Upper lobe of left lung (tissue), 6 donors: ENCODE data around the gene WDR6. TPM values are rescaled to one million over a fixed set of nuclear protein-coding genes. Genes with fewer than 3 reads are reported as not detected.
A peak's percentile ranks its signal among the peaks of the same experiment; 100 is the strongest.

Source experiments
- ATAC-seq, 2 donors: fragments of 200-7000 bp; cut with Tn5 transposase; one replicate each; pipeline ENCODE4 v1.9.1; 2022; ENCODE audit warnings: mild to moderate bottlenecking in 2 of 2, moderate library complexity in 2 of 2; ENCODE audit not compliant: low FRiP score in 2 of 2
- DNase-seq, 2 donors: peaks; one replicate each; pipeline ENCODE4 v3.0.0-alpha.2; 2019 to 2020
- H3K27ac ChIP-seq, 4 donors: fragments of 200-600 bp; sonication (generic); one replicate each; pipeline ENCODE4 v1.5.1; 2016 to 2019
- H3K27me3 ChIP-seq, 4 donors: fragments of 200-600 bp; sonication (generic); one replicate each; pipeline ENCODE4 v1.5.1; 2017 to 2019
- H3K36me3 ChIP-seq, 4 donors: fragments of 200-600 bp; sonication (generic); one replicate each; pipeline ENCODE4 v1.5.1; 2016 to 2019
- H3K4me1 ChIP-seq, 4 donors: fragments of 200-600 bp; sonication (generic); one replicate each; pipeline ENCODE4 v1.5.1; 2018 to 2019
- H3K4me3 ChIP-seq, 4 donors: fragments of 200-600 bp; sonication (generic); one replicate each; pipeline ENCODE4 v1.5.1; 2017 to 2019; ENCODE audit warnings: mild to moderate bottlenecking in 2 of 4, moderate library complexity in 1 of 4
- H3K9me3 ChIP-seq, 4 donors: fragments of 200-600 bp; sonication (generic); one replicate each; pipeline ENCODE4 v1.5.1; 2018 to 2019
- EP300 ChIP-seq, 4 donors: sonication (generic); formaldehyde crosslinking; IDR thresholded peaks; one replicate each; pipeline ENCODE4 v1.5.1; 2017; ENCODE audit warnings: antibody characterized with exemption in 4 of 4, control low read depth in 2 of 4
- POLR2A ChIP-seq, 4 donors: fragments of 450-650 bp; IDR thresholded peaks; one replicate each; pipeline ENCODE4 v1.5.1; 2016 to 2017; ENCODE audit warnings: antibody characterized with exemption in 4 of 4, mild to moderate bottlenecking in 2 of 4
- POLR2AphosphoS5 ChIP-seq, 2 donors: sonication (generic); formaldehyde crosslinking; IDR thresholded peaks; one replicate each; pipeline ENCODE4 v1.5.1; 2017; ENCODE audit warnings: antibody characterized with exemption in 2 of 2
- WGBS, 2 donors: methylation state at CpG; one replicate each; pipeline ENCODE4 v1.1.5; 2017 to 2018; 5-methylcytosine and 5-hydroxymethylcytosine counted together
- small RNA-seq, 4 donors: library from RNA; depleted of rRNA; stranded (forward); fragments of <200 nt; gene quantifications; one replicate each; pipeline ENCODE3, GENCODE V24; 2016
- total RNA-seq, 6 donors: library from RNA; depleted of rRNA in 4 of 6; stranded (reverse); fragments of >200 nt in 4 of 6; gene quantifications; one replicate each; pipeline versions ENCODE4 v1.1.0 to v1.2.1, GENCODE V29; 2016 to 2021
- TF ChIP-seq, protein P1 (sequence below), 6 experiments: fragments of 450-650 bp in 4 of 6; fragments of 200-600 bp in 2 of 6; sonication (generic) in 2 of 6; IDR thresholded peaks; one replicate each; pipeline ENCODE4 v1.5.1; 2016 to 2019; ENCODE audit warnings: antibody characterized with exemption in 6 of 6
- donor health status: DM: no; HTN: no; CAD: no; lungs with moderate emphysema.
- donor health status: DM: no; HTN: yes; CAD: no; lungs with severe emphysema.

The WDR6 gene
- total RNA-seq, 6 donors from 2014 or later: 100 to 279 (median 123) TPM

DNA sequence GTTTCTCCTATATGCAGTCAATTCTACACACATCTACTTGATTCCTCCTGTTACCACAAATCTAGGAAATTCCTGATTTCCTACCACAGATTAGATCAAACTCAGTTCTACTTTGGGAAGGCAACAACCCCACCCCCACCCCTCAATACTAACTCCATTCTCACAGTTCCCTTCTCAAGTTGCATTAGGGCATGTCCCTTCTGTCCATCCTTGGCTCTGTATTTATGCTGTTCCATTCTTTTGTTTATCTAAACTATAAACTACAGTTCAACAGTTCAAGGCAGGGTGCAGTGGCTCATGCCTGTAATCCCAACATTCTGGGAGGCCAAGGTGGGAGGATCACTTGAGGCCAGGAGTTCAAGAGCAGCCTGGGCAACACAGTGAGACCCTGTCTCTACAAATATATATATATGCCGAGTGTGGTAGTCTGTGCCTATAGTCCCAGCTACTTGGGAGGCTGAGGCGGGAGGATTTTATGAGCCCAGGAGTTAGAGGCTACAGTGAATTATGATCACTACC is 47.2 kb downstream of the WDR6 start:
- no peaks in the 10 kb centered on the region for H3K9me3 ChIP-seq

DNA sequence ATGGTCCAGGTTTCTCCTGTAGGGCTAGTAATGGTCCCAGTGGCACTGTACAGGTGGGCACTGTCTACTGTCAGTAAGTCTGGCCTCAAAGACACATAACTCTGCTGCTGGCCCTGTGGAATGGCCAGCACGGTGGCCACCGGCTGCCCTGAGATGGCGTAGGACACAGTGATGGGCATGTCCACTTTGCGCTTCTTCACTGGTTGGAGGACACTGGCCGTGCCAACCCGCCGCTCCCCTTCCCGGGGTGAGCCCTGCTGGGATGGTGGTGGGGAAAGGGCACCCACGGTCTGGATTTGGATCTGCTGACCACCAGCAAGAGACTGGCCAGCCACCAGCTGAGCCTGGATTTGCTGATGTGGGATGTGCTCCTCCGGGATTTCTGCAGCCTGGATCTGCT is 50.1 kb downstream of the WDR6 start:
- DNase-seq: peak in 1 of 2 donors; percentile 64
- no peak for ATAC-seq
- Histone ChIP-seq H3K36me3 (peaks cover 12 to 85% (median 58%) of the 10 kb centered on the region in 4 donors), H3K27me3 (no peaks in the 10 kb centered on the region), H3K27ac (peak overlapping the region in 1 of 4 donors; percentile 1), H3K4me1 (no peaks in the 10 kb centered on the region), H3K4me3 (no peak overlapping the region), H3K9me3 (no peaks in the 10 kb centered on the region)
- WGBS, 2 donors: 96 to 97% methylated on average over 5 to 10 of the region's 10 CpGs
- no peak for TF ChIP-seq POLR2AphosphoS5 (IDR thresholded peaks at IDR 0.05)
- TF ChIP-seq, protein P1, sequence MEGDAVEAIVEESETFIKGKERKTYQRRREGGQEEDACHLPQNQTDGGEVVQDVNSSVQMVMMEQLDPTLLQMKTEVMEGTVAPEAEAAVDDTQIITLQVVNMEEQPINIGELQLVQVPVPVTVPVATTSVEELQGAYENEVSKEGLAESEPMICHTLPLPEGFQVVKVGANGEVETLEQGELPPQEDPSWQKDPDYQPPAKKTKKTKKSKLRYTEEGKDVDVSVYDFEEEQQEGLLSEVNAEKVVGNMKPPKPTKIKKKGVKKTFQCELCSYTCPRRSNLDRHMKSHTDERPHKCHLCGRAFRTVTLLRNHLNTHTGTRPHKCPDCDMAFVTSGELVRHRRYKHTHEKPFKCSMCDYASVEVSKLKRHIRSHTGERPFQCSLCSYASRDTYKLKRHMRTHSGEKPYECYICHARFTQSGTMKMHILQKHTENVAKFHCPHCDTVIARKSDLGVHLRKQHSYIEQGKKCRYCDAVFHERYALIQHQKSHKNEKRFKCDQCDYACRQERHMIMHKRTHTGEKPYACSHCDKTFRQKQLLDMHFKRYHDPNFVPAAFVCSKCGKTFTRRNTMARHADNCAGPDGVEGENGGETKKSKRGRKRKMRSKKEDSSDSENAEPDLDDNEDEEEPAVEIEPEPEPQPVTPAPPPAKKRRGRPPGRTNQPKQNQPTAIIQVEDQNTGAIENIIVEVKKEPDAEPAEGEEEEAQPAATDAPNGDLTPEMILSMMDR (IDR thresholded peaks at IDR 0.05): no peak
- TF ChIP-seq EP300 (IDR thresholded peaks at IDR 0.05): no peak
- no peak for TF ChIP-seq POLR2A (IDR thresholded peaks at IDR 0.05)

More for the DNA sequence above, 47.2 kb downstream of the WDR6 start:
- no peaks in the 10 kb centered on the region for H3K4me1 ChIP-seq
- H3K27ac ChIP-seq: no peak overlapping the region
- no peaks in the 10 kb centered on the region for H3K27me3 ChIP-seq
- H3K4me3 ChIP-seq: no peak overlapping the region
- TF ChIP-seq POLR2A (IDR thresholded peaks at IDR 0.05) (no peak), POLR2AphosphoS5 (IDR thresholded peaks at IDR 0.05) (no peak), EP300 (IDR thresholded peaks at IDR 0.05) (no peak)
- TF ChIP-seq, protein P1 (IDR thresholded peaks at IDR 0.05): no peak
- WGBS, 2 donors: 95 to 100% methylated on average over 2 of the region's 2 CpGs
- DNase-seq (no peak), ATAC-seq (no peak)
- peaks cover 12 to 85% (median 57%) of the 10 kb centered on the region in 4 donors for H3K36me3 ChIP-seq

DNA sequence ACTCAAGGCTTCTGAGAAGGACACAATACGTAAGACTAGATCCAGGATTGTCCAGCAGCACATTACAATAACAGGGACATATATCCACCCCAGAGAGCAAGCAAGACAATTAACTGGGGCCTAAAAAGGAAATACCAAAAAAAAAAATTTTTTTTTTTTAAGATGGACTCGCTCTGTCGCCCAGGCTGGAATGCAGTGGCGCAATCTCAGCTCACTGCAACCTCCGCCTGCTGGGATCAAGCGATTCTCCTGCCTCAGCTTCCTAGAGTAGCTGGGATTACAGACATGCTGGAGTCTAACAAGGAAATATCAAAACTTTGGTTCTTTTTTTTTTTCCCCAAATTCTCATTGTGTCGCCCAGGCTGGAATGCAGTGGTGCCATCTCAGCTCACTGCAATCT is 50.8 kb downstream of the WDR6 start:
- Histone ChIP-seq H3K4me1 (no peaks in the 10 kb centered on the region), H3K9me3 (no peaks in the 10 kb centered on the region), H3K27ac (no peak overlapping the region), H3K27me3 (no peaks in the 10 kb centered on the region), H3K36me3 (peaks cover 12 to 84% (median 60%) of the 10 kb centered on the region in 4 donors), H3K4me3 (no peak overlapping the region)
- DNase-seq: no peak
- ATAC-seq: no peak
- 86 to 94% methylated on average over 7 of the region's 7 CpGs for WGBS, 2 donors
- TF ChIP-seq, protein P1 (IDR thresholded peaks at IDR 0.05): no peak
- no peak for TF ChIP-seq POLR2A (IDR thresholded peaks at IDR 0.05)
- TF ChIP-seq EP300 (IDR thresholded peaks at IDR 0.05): no peak
- no peak for TF ChIP-seq POLR2AphosphoS5 (IDR thresholded peaks at IDR 0.05)

Small RNA genes within 50 kb of the gene (small RNA-seq; reads per million reads assigned to genes)
- gene MIR191: 4,126 to 8,807 (median 6,300) reads per million in 4 donors
- 18.7 to 63.9 (median 33.7) reads per million in 4 donors for gene MIR425

Other genes with a start within 250 kb of the WDR6 start
- gene PRKAR2A, start 159.5 kb upstream of the WDR6 start, total RNA-seq: 10 to 100 TPM; 13.0 to 62.3 (median 31.4) TPM
- gene SLC25A20, start 108.5 kb upstream of the WDR6 start, total RNA-seq: 10 to 100 TPM; 15.1 to 32.7 (median 19.2) TPM
- gene ARIH2, start 88.5 kb upstream of the WDR6 start, total RNA-seq: 100 to 1,000 TPM in 2 of 6 donors, 10 to 100 TPM in 4; 81.2 to 190 (median 91.0) TPM
- 100 to 1,000 TPM in 1 of 6 donors, 10 to 100 TPM in 5; 44.2 to 184 (median 69.9) TPM for gene P4HTM, start 17.1 kb upstream of the WDR6 start, total RNA-seq
- gene DALRD3, start 11.2 kb downstream of the WDR6 start, total RNA-seq: 10 to 100 TPM; 28.5 to 67.1 (median 35.7) TPM
- 100 to 1,000 TPM in 3 of 6 donors, 10 to 100 TPM in 3; 75.4 to 166 (median 101) TPM for gene NDUFAF3, start 14.7 kb downstream of the WDR6 start, total RNA-seq
- gene IMPDH2, start 22.0 kb downstream of the WDR6 start, total RNA-seq: 100 to 1,000 TPM in 3 of 6 donors, 10 to 100 TPM in 3; 67.1 to 142 (median 97.3) TPM
- 100 to 1,000 TPM in 1 of 6 donors, 10 to 100 TPM in 5; 65.6 to 145 (median 74.2) TPM for gene QRICH1, start 86.7 kb downstream of the WDR6 start, total RNA-seq
- gene QARS1, start 97.4 kb downstream of the WDR6 start, total RNA-seq: 100 to 1,000 TPM; 143 to 256 (median 191) TPM
- 10 to 100 TPM; 42.6 to 76.4 (median 57.2) TPM for gene USP19, start 113.4 kb downstream of the WDR6 start, total RNA-seq
- 100 to 1,000 TPM; 349 to 904 (median 555) TPM for gene LAMB2, start 125.7 kb downstream of the WDR6 start, total RNA-seq
- gene CCDC71, start 158.9 kb downstream of the WDR6 start, total RNA-seq: 10 to 100 TPM; 20.7 to 31.6 (median 26.0) TPM
- 10 to 100 TPM; 21.9 to 60.8 (median 32.7) TPM for gene KLHDC8B, start 164.2 kb downstream of the WDR6 start, total RNA-seq